Esophagus muscularis mucosa (tissue), 4 donors: ENCODE measurements around the gene ZNF619. TPM values are rescaled to one million over a fixed set of nuclear protein-coding genes. Genes with fewer than 3 reads are reported as not detected.
"Not testable (repeated sequence)": the region's sequence is repeated elsewhere in the genome, so short reads cannot be mapped to it uniquely, and the experiment has no call there.

ENCODE experiments used
- DNase-seq: peaks from one replicate; pipeline ENCODE4 v3.0.0-alpha.2; 2017; ENCODE audit errors: extremely low spot score
- H3K27ac ChIP-seq, 4 donors: fragments of 200-600 bp; sonication (generic); replicated peaks in 1 of 4; 1 replicate in 3 of 4; 2 replicates in 1 of 4; pipeline ENCODE4 v1.5.1; 2016 to 2019; ENCODE audit warnings: mild to moderate bottlenecking in 1 of 4
- H3K27me3 ChIP-seq, 4 donors: fragments of 200-600 bp; sonication (generic); one replicate each; pipeline versions ENCODE4 v1.5.1 to v1.6.0; 2016 to 2019
- H3K36me3 ChIP-seq, 4 donors: fragments of 200-600 bp; sonication (generic); one replicate each; pipeline ENCODE4 v1.5.1; 2016 to 2019
- H3K4me1 ChIP-seq, 4 donors: fragments of 200-600 bp; sonication (generic); one replicate each; pipeline ENCODE4 v1.5.1; 2016 to 2019
- H3K4me3 ChIP-seq, 4 donors: fragments of 200-600 bp; sonication (generic); 1 replicate in 2 of 4; 2 replicates in 2 of 4; pipeline ENCODE4 v1.5.1; 2016 to 2019; ENCODE audit warnings: mild to moderate bottlenecking in 4 of 4, moderate library complexity in 1 of 4
- H3K9me3 ChIP-seq, 4 donors: fragments of 200-600 bp; sonication (generic); 1 replicate in 3 of 4; 2 replicates in 1 of 4; pipeline ENCODE4 v1.5.1; 2016 to 2019
- EP300 ChIP-seq: sonication (generic); formaldehyde crosslinking; IDR thresholded peaks from one replicate; pipeline ENCODE4 v1.6.1; 2017; ENCODE audit warnings: antibody characterized with exemption
- POLR2A ChIP-seq: fragments of 450-650 bp; IDR thresholded peaks from one replicate; pipeline ENCODE4 v1.6.1; 2017; ENCODE audit warnings: antibody characterized with exemption, moderate library complexity, mild to moderate bottlenecking, low read depth
- POLR2AphosphoS5 ChIP-seq, 2 donors: sonication (generic); formaldehyde crosslinking; IDR thresholded peaks; one replicate each; pipeline ENCODE4 v1.6.1; 2017; ENCODE audit warnings: antibody characterized with exemption in 2 of 2
- WGBS: methylation state at CpG from one replicate; pipeline ENCODE4 v1.1.5; 2018; 5-methylcytosine and 5-hydroxymethylcytosine counted together
- intact Hi-C: fragments of 100-400 bp; cut with DNase I; formaldehyde crosslinking; loops from one replicate; pipeline ENCODE4 v1.15.1; 2023
- total RNA-seq, 4 donors: library from RNA; depleted of rRNA; stranded (reverse); fragments of >200 nt; gene quantifications; one replicate each; pipeline versions ENCODE4 v1.1.0 to v1.2.1, GENCODE V29; 2016
- TF ChIP-seq, protein P1 (sequence below), 3 experiments: fragments of 200-600 bp in 2 of 3; fragments of 450-650 bp in 1 of 3; sonication (generic) in 2 of 3; IDR thresholded peaks; one replicate each; pipeline ENCODE4 v1.5.1; 2017 to 2019; ENCODE audit warnings: antibody characterized with exemption in 3 of 3, mild to moderate bottlenecking in 2 of 3, moderate library complexity in 1 of 3

Gene ZNF619
- total RNA-seq, 4 donors from 2014 or later, result 2.8 to 5.4 (median 3.5) TPM

DNA sequence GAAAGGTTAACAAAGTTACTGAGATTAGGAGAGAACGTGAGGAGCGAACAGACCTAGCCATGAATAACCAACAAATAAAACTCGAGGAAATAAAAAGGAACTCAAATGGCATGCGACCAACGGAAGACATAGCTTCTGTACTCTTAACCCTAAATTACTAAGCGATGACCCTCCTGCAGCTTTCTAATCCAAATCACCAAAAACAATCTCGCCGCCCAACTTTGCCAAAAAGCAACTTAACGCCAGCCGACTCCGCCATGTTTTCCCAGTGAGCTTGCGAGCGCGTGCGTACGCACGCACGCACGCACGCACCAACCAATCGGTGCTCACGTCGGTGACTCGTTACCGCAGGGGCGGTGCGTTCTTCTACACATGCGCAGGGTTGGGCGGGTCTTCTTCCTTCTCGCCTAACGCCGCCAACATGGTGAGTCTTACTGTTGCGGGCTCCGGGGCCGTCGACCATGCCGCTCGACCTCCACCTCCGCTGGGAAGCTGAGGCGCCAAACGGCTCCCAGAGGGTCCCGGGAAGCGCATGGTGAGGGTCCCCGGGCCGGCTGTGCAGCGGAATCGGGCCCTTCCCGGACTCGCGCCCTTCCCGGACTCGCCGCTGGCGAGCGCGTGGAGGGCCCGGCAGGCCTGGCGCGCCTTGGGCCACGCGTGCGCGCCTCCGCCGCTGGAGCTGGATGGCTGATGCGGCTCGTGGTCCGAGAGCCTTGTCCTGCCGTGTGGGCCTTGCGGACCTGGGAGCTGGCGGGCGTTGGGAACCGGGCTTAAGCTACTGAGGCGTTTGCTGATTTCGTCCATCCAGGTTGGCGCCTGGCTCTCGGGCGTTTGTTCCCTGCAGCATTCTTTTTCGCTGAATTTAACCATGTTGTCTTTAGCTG lies 19.7 kb upstream of the ZNF619 start, which contains the start of gene RPL14:
Gene RPL14 (plus strand): TSS at position 400 of the 884 bp plus-strand sequence. CDS start 133 bp downstream, at position 533.
- WGBS, result 0% methylated on average over 33 of the region's 79 CpGs
- Histone ChIP-seq H3K4me1 (peaks cover 30 to 56% (median 48%) of the 10 kb centered on the region in 4 donors), H3K36me3 (peaks cover 34 to 41% (median 37%) of the 10 kb centered on the region in 4 donors), H3K9me3 (no peaks in the 10 kb centered on the region), H3K27me3 (no peaks in the 10 kb centered on the region), H3K4me3 (peak within 1 kb of the TSS; percentile 91 to 97 (median 94)), H3K27ac (peak within 1 kb of the TSS; percentile 92 to 96 (median 92))
- intact Hi-C loops, result loop anchor here (5.0 kb wide), 1 partner anchor 65 kb away; the partner anchor contains the start of gene ZNF621
- TF ChIP-seq POLR2AphosphoS5 (IDR thresholded peaks at IDR 0.05) (peak; percentile 99), POLR2A (peak; percentile 86), EP300 (no peak)
- peak; percentile 99 for DNase-seq

DNA sequence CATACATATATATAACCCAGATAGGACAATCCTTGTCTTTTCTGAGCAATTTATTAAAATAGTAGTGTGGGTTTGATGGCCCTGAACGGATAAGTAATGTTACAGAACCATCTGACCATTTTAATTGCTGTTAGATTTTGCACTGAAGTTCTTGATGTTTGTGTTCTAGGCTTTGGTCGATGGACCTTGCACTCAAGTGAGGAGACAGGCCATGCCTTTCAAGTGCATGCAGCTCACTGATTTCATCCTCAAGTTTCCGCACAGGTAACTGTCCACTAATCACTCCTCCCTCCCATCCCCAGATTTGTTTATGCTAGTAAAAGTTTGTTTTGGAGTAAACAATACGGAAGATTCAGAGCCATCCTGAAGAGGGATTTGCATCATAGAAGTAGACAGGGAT lies 18.4 kb upstream of the ZNF619 start:
- TF ChIP-seq POLR2A (no peak), POLR2AphosphoS5 (IDR thresholded peaks at IDR 0.05) (no peak), EP300 (no peak)
- TF ChIP-seq, protein P1, sequence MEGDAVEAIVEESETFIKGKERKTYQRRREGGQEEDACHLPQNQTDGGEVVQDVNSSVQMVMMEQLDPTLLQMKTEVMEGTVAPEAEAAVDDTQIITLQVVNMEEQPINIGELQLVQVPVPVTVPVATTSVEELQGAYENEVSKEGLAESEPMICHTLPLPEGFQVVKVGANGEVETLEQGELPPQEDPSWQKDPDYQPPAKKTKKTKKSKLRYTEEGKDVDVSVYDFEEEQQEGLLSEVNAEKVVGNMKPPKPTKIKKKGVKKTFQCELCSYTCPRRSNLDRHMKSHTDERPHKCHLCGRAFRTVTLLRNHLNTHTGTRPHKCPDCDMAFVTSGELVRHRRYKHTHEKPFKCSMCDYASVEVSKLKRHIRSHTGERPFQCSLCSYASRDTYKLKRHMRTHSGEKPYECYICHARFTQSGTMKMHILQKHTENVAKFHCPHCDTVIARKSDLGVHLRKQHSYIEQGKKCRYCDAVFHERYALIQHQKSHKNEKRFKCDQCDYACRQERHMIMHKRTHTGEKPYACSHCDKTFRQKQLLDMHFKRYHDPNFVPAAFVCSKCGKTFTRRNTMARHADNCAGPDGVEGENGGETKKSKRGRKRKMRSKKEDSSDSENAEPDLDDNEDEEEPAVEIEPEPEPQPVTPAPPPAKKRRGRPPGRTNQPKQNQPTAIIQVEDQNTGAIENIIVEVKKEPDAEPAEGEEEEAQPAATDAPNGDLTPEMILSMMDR (IDR thresholded peaks at IDR 0.05), result no peak
- DNase-seq, result no peak
- H3K4me3 ChIP-seq, result peak overlapping the region in 3 of 4 donors; percentile 91 to 96 (median 92)
- WGBS, result 84% methylated on average over 4 of the region's 4 CpGs
- intact Hi-C loops, result loop anchor here (5.0 kb wide), 1 partner anchor 64 kb away; the partner anchor contains the start of gene ZNF621
- no peaks in the 10 kb centered on the region for H3K9me3 ChIP-seq
- peaks cover 46 to 54% (median 50%) of the 10 kb centered on the region in 4 donors for H3K36me3 ChIP-seq
- peaks cover 25 to 49% (median 42%) of the 10 kb centered on the region in 4 donors for H3K4me1 ChIP-seq
- H3K27ac ChIP-seq, result peak overlapping the region in 2 of 4 donors; percentile 92 to 96
- H3K27me3 ChIP-seq, result no peaks in the 10 kb centered on the region

DNA sequence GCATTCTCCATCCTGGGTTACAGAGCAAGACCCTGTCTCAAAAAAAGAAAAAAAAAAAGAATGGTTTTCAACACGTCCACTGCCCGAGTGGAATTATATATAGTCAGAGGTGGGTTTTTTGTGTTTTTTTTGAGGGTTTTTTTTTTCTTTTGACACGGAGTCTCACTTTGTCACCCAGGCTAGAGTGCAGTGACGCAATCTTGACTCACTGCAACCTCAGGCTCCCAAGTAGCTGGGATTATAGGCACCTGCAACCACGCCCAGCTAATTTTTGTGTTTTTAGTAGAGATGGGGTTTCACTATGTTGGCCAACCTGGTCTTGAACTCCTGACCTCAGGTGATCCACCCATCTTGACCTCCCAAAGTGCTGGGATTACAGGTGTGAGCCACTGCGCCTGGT lies 16.4 kb upstream of the ZNF619 start:
- DNase-seq, H3K4me3 ChIP-seq, H3K27ac ChIP-seq, H3K27me3 ChIP-seq, intact Hi-C loops, H3K9me3 ChIP-seq: not testable (repeated sequence)
- WGBS, result 83% methylated on average over 6 of the region's 6 CpGs
- Histone ChIP-seq H3K36me3 (peaks cover 52 to 74% (median 64%) of the 10 kb centered on the region in 4 donors), H3K4me1 (peaks cover 18 to 40% (median 35%) of the 10 kb centered on the region in 4 donors)

DNA sequence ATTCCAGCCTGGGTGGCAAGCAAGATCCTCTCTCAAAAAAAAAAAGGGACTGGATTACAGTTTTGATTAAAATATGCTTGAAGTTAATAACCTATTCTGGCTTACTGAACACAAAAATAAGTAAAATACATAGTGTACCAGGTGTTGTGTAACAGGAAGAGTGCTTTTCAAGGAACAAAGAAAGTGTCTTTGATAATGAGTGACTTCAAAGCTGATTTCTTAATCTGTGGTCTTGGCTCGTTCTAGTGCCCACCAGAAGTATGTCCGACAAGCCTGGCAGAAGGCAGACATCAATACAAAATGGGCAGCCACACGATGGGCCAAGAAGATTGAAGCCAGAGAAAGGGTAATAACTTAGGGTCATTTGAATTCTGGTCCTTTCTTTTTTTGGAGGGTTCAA lies 15.8 kb upstream of the ZNF619 start:
- TF ChIP-seq POLR2AphosphoS5 (IDR thresholded peaks at IDR 0.05) (no peak), EP300 (no peak), POLR2A (no peak)
- TF ChIP-seq, protein P1 (IDR thresholded peaks at IDR 0.05), result no peak
- peaks cover 18 to 39% (median 33%) of the 10 kb centered on the region in 4 donors for H3K4me1 ChIP-seq
- H3K9me3 ChIP-seq, result no peaks in the 10 kb centered on the region
- 75% methylated on average over 3 of the region's 3 CpGs for WGBS
- H3K36me3 ChIP-seq, result peaks cover 52 to 76% (median 66%) of the 10 kb centered on the region in 4 donors
- H3K27me3 ChIP-seq, result no peaks in the 10 kb centered on the region
- no peak for DNase-seq
- intact Hi-C loops, result no loop called here
- no peak overlapping the region for H3K27ac ChIP-seq
- H3K4me3 ChIP-seq, result no peak overlapping the region

DNA sequence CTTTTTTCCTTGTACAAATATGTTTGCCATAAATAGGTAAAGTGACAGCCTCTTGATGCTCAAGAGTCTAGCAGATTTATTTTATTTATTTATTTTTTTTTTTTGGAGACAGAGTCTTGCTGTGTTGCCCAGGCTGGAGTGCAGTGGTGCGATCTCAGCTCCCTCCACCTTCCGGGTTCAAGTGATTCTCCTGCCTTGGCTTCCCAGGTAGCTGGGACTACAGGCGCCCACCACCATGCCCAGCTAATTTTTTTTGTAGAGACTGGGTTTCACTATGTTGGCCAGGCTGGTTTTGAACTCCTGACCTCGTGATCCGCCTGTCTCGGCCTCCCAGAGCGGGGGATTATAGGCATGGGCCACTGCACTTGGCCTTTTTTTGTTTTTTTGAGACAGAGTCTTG lies 14.1 kb upstream of the ZNF619 start:
- H3K27me3 ChIP-seq, H3K9me3 ChIP-seq, intact Hi-C loops, H3K4me3 ChIP-seq, DNase-seq, H3K27ac ChIP-seq: not testable (repeated sequence)
- WGBS, result 89% methylated on average over 7 of the region's 7 CpGs
- Histone ChIP-seq H3K4me1 (peaks cover 12 to 31% (median 25%) of the 10 kb centered on the region in 4 donors), H3K36me3 (peaks cover 52 to 89% (median 75%) of the 10 kb centered on the region in 4 donors)

DNA sequence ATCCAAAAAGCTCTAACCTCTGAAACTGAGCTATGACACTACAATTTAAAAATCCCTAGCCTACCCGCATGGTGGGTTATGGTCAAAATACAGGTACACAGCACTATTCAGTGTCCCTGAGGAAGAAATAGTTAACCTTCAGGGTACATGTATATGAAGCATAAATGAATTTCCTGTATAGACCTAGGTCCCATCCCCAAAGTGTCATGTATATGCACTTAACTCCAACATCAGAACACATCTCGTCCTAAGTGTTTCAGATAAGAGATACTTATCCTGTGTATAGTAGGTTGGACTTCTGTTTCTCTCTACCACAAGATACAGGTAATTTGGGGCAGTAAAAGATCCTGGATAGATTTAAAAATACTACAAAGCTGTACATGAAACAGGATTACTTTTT lies 13.3 kb upstream of the ZNF619 start:
- Histone ChIP-seq H3K27me3 (no peaks in the 10 kb centered on the region), H3K4me1 (peaks cover 4 to 23% (median 18%) of the 10 kb centered on the region in 4 donors), H3K4me3 (no peak overlapping the region), H3K36me3 (peaks cover 50 to 91% (median 71%) of the 10 kb centered on the region in 4 donors), H3K27ac (no peak overlapping the region), H3K9me3 (no peaks in the 10 kb centered on the region)
- DNase-seq, result no peak
- intact Hi-C loops, result no loop called here
- 94% methylated on average over 2 of the region's 2 CpGs for WGBS
- TF ChIP-seq POLR2A (no peak), POLR2AphosphoS5 (IDR thresholded peaks at IDR 0.05) (no peak), EP300 (no peak)
- TF ChIP-seq, protein P1 (IDR thresholded peaks at IDR 0.05), result no peak
